Stimulated activated effector memory CD8-positive, alpha-beta T cell treated with anti-CD3 and anti-CD28 coated beads, Interleukin-12 subunit alpha, Interleukin-12 subunit beta, amount 100 ng/mL, for 72 hours (primary cell): ENCODE results near the gene ZNF787.

Source experiments
- ATAC-seq: fragments of 150-1000 bp; cut with Tn5 transposase; 2 replicates; pipeline ENCODE4 v1.10.0; 2021
- DNase-seq, 2 donors: peaks; one replicate each; pipeline ENCODE4 v3.0.0; 2021 to 2022; ENCODE audit warnings: low spot score in 2 of 2
- H3K27ac Mint-ChIP-seq: one replicate; pipeline ENCODE4 v1.8.0; 2022; ENCODE audit warnings: mild to moderate bottlenecking, mixed read lengths
- H3K36me3 Mint-ChIP-seq: one replicate; pipeline ENCODE4 v1.8.0; 2022; ENCODE audit warnings: mild to moderate bottlenecking, mixed read lengths
- H3K4me1 Mint-ChIP-seq: one replicate; pipeline ENCODE4 v1.8.0; 2022; ENCODE audit warnings: mixed read lengths
- H3K4me3 Mint-ChIP-seq: one replicate; pipeline ENCODE4 v1.8.0; 2022; ENCODE audit warnings: mild to moderate bottlenecking, mixed read lengths
- H3K9me3 Mint-ChIP-seq: one replicate; pipeline ENCODE4 v1.8.0; 2022; ENCODE audit warnings: mixed read lengths

ZNF787 gene

DNA sequence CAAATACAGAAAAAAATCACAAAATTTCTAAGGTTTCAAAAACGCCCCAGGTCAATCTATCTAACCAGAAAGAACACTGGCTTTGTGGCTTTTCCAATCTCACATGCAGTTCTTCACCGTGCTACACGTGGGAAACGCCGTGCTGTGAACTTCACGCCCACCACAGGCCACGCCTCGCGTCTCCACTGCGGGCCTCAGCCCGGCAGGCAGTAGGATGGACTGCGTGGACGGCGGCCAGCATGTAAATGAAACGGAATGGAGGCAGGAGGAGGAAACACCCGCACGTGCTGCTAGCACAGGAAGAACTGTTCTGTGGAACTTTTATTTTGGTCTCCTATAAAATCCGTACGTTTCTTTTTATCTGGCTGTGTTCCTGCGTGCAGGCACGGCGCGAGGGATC, 23.8 kb downstream of the ZNF787 start:
- DNase-seq (no peak), ATAC-seq (no peak)
- no peak overlapping the region for H3K4me3 Mint-ChIP-seq
- H3K36me3 Mint-ChIP-seq: peaks cover 57% of the 10 kb centered on the region
- H3K27ac Mint-ChIP-seq: no peak overlapping the region
- no peaks in the 10 kb centered on the region for H3K9me3 Mint-ChIP-seq
- peaks cover 15% of the 10 kb centered on the region for H3K4me1 Mint-ChIP-seq

DNA sequence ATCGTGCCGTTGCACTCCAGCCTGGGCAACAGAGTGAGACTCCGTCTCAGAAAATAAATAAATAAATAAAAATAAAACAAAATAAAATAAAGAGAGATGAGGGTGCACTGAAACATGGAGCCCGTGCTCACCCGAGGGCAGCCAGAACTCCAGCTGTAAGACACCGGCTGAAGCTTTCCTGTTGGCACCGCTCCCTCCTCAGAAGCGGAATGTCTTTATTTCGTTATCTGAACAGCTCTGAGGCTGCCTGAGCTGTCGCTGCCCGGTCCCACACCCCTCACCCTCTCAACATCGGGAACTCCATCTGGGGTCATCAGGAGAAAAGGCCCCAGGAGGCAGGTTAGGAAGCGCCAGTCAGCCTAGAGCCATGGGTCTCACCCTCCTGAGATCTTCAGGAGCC, 24.4 kb downstream of the ZNF787 start:
- H3K4me3 Mint-ChIP-seq: no peak overlapping the region
- DNase-seq (no peak), ATAC-seq (no peak)
- peaks cover 53% of the 10 kb centered on the region for H3K36me3 Mint-ChIP-seq
- H3K4me1 Mint-ChIP-seq: peaks cover 17% of the 10 kb centered on the region
- H3K27ac Mint-ChIP-seq: no peak overlapping the region
- no peaks in the 10 kb centered on the region for H3K9me3 Mint-ChIP-seq

DNA sequence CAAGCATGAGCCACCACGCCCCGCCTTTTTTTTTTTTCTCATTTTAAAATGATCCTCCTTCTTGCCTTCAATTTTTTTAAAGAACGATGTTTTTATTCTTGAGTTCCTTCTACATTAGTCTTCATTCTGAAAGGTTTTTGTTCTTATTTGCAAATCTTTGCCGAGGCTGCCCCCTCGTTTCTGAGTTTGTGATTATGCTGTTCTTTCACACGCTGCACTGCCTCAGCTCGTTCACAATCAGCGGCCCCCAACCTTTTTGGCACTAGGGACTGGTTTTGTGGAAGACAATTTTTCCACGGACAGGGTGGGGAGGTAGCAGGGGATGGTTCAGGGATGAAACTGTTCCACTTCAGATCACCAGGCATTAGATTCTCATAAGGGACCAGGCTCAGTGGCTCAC, 26.6 kb downstream of the ZNF787 start:
- Mint-ChIP-seq H3K9me3 (no peaks in the 10 kb centered on the region), H3K4me1 (peaks cover 25% of the 10 kb centered on the region), H3K4me3 (no peak overlapping the region), H3K36me3 (peaks cover 53% of the 10 kb centered on the region), H3K27ac (no peak overlapping the region)
- DNase-seq (no peak), ATAC-seq (no peak)

DNA sequence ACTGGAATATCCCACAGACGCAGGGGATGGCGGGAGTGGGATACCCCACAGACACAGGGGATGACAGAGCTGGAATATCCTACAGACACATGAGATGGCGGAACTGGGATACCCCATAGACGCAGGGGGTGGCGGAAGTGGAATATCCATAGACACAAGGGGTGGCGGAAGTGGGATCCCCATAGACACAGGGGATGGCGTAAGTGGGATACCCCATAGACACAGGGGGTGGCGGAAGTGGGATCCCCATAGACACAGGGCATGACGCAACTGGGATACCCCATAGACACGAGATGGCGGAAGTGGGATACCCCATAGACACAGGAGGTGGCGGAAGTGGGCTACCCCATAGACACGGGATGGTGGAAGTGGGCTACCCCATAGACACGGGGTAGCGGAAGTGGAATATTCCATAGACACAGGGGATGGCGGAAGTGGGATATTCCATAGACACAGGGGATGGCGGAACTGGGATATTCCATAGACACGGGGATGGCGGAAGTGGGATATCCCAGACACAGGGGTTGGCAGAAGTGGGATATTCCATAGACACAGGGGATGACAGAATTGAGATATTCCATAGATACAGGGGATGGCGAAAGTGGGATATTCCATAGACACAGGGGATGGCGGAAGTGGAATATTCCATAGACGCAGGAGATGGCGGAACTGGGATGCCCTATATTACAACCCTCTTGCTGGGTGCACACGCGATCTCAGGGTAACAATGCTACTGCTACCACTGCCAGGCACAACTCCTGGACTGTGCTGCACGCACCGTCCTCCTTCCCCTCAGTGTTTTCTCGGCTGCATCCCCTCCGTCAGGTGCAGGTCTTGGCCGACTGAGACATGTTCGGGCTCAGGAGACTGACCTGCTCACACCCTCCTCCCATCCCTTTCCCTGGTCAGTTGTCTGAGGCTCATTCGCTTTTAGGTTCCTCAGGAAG, 28.1 kb downstream of the ZNF787 start:
- Mint-ChIP-seq H3K36me3 (peaks cover 56% of the 10 kb centered on the region), H3K27ac (peak overlapping the region; percentile 51), H3K9me3 (no peaks in the 10 kb centered on the region), H3K4me3 (no peak overlapping the region), H3K4me1 (peaks cover 25% of the 10 kb centered on the region)
- ATAC-seq (no peak), DNase-seq (no peak)

DNA sequence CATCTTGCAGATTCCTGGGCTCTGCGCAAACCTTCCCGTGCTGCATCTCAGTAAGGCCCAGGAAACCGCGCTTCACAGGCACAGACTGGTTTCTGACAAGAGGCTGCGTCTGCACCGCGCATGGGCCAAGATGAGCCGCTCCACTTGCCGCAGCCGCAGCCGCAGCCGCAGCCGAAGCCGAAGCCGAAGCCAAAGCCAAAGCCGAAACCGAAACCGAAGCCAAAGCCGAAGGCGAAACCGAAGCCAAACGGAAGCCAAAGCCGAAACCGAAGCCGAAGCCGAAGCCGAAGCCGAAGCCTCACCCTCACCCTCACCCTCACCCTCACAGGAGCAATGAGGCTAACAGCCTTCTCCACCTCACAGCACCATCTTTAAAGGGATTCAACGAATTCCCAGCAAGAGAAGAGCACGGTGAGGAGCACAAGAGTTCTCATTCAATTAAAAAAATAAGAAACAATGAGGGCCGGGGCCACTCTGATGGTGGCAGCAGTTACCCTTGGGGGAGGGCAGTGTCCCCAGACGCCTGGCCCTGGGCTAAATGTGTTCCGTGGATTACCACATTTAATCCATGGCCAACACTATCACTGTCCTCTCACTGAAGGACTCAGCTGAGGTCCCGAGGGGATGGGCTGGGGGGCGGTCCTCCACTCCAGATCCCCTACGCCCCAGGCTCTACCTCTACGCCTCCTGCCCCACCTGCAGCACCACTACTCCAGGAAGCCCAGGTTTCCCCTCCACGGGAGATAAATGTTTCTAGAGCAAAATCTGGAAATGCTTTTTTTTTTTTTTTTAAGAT, 29.1 kb downstream of the ZNF787 start:
- peaks cover 50% of the 10 kb centered on the region for H3K36me3 Mint-ChIP-seq
- H3K4me1 Mint-ChIP-seq: peaks cover 25% of the 10 kb centered on the region
- peak overlapping the region; percentile 51 for H3K27ac Mint-ChIP-seq
- H3K4me3 Mint-ChIP-seq: no peak overlapping the region
- DNase-seq (no peak), ATAC-seq (no peak)
- H3K9me3 Mint-ChIP-seq: no peaks in the 10 kb centered on the region

DNA sequence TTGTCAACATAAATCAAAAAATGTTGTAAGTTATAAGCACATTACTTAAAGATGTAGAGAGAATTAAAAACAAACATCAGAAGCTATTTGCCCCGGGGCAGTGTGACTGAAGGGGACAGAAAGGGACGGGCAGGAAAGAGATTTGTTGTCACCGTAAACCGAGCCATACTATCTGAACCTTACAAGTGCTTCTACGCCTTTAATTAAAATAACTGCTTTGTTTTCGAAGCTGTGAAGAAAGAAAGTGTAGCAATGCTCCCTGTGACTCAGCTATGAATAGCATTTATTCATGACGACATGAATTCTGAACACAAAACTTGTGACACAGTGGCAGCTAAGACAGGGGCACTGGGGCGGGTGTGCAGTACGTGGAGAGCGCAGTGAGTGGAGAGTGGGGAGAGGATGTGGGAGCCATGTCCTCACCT, 30.0 kb downstream of the ZNF787 start:
- no peaks in the 10 kb centered on the region for H3K9me3 Mint-ChIP-seq
- H3K4me1 Mint-ChIP-seq: peaks cover 25% of the 10 kb centered on the region
- H3K27ac Mint-ChIP-seq: no peak overlapping the region
- no peak overlapping the region for H3K4me3 Mint-ChIP-seq
- ATAC-seq (no peak), DNase-seq (no peak)
- peaks cover 47% of the 10 kb centered on the region for H3K36me3 Mint-ChIP-seq

DNA sequence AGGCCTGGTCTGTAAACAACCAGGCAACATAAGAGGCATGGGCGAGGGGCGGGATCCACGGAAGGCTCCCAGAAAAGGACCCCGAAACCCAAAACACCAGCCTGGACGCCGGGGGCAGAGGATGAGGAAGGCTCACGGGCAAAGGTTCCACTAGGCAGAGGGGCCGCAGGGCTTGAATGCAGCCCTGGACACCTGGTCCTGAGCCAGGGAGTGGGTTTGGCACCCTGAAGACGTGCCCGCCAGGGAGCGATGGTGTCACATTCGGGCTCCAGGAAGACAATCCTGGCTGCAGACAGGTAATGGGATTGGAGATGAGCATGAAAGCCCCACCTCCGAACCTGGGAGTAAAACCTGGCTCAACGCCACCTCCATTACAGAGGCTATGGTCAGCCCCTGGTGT, 31.8 kb downstream of the ZNF787 start:
- peaks cover 25% of the 10 kb centered on the region for H3K4me1 Mint-ChIP-seq
- H3K9me3 Mint-ChIP-seq: no peaks in the 10 kb centered on the region

DNA sequence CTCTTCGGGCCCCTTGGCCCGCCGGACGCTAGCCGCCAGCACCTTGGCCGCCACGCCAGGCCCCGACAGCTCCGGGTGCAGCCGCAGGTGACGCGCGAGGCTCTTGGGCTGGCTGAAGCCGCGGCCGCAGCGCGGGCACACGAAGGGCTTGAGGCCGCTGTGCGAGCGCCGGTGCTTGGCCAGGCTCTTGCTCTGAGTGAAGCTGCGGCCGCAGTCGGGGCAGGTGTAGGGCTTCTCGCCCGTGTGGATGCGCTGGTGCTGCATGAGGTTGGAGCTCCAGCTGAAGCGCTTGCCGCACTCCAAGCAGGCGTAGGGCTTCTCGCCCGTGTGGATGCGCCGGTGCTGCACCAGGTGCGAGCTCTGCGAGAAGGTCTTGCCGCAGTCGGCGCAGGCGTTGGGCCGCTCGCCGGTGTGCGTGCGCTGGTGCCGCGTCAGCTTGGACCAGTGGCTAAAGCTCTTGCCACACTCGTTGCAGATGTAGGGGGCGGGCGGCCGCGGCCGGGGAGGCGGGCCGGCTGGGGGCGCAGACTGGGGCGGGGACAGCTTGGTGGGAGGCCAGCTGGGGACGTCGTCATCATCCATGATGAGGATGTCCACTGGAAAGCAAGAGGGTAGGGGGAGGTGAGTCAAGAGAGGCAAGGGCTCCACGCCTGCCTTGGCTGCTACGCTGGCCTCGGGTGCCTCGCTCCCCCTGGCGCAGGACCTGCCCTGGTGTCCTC, 32.4 kb downstream of the ZNF787 start:
- Mint-ChIP-seq H3K27ac (no peak overlapping the region), H3K4me1 (peaks cover 24% of the 10 kb centered on the region), H3K9me3 (no peaks in the 10 kb centered on the region), H3K4me3 (no peak overlapping the region), H3K36me3 (peaks cover 29% of the 10 kb centered on the region)
- no peak for DNase-seq
- no peak for ATAC-seq

More for the DNA sequence above, 31.8 kb downstream of the ZNF787 start:
- no peak overlapping the region for H3K27ac Mint-ChIP-seq
- no peak for ATAC-seq
- no peak overlapping the region for H3K4me3 Mint-ChIP-seq
- no peak for DNase-seq
- H3K36me3 Mint-ChIP-seq: peaks cover 35% of the 10 kb centered on the region

DNA sequence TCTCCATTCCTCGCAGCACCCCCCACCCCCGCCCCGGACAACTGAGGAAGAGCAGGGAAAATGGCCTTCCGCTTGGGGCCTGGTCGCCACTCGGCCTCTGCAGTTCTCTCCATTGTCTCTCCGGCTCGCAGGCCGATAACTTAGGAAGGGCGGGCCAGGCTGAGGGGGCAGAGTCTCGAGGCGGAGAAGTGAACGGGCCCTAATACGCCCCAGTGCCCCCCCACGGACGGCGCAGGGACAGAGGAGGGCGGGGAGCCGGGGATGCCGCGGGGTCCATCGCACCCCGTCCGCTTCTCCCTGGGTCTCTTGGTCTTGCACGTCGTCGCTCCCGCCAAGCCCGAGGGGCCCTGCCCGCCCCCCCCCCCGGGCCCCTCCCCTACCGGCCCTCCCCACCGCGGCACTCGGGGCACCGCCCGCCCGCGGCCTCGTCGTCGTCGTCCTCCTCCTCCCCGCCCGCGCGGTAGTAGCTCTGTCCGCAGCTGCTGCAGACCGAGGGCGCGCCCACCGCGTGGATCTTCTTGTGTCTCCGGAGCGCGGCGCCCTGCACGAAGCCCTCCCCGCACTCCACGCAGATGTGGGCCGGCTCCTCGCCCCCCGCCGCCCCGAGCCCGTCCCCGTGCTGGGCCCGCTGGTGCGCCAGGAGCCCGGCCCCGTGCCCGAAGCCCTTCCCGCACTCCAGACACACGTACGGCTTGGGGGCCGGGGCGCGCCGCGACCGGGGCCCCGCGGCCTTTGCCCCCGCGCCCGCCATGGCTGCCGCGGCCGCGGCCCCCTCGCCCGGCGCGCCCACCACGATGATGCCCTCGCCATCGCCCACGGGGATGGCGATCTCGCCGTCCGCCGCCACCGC, 33.2 kb downstream of the ZNF787 start:
- Mint-ChIP-seq H3K27ac (no peak overlapping the region), H3K36me3 (peaks cover 28% of the 10 kb centered on the region), H3K9me3 (no peaks in the 10 kb centered on the region), H3K4me3 (no peak overlapping the region), H3K4me1 (peaks cover 16% of the 10 kb centered on the region)
- DNase-seq (no peak), ATAC-seq (no peak)

DNA sequence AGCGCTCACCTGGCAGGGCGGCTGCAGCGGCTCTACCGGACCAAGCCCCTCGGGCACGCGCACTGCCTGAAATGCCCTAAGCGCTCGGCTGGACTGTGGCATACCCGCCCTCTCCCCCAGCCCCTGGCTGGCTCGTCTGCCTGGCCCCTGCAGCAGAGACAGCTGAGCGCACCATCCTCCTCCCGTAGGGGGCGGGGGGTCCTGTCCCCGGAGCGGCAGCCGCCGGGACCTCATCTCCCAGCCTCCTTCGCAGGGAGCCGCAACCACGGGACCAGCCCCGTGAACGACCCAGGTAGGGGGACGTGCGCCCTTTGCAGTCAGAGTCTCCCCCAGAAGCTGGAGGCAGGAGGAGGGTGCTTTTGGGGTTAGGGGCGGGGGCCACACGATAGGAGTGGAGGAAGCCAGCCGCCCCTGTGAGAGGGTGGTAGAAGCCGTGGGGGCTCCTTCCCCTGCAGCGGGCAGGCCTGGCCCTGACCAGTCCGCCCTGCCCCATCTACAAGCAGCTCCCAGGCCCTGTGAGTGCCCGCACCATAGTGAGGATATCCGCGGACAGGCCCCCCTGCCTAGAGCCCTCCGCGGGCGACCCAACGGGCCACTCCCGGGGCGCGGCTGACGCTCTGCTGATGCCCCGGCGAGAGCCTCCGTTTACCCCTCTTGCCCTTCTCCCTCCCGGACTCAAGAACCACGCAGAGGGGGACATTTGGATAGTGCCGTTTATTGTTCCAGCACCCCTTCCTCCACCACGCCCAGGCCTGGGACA, 34.2 kb downstream of the ZNF787 start:
- peaks cover 8% of the 10 kb centered on the region for H3K4me1 Mint-ChIP-seq

DNA sequence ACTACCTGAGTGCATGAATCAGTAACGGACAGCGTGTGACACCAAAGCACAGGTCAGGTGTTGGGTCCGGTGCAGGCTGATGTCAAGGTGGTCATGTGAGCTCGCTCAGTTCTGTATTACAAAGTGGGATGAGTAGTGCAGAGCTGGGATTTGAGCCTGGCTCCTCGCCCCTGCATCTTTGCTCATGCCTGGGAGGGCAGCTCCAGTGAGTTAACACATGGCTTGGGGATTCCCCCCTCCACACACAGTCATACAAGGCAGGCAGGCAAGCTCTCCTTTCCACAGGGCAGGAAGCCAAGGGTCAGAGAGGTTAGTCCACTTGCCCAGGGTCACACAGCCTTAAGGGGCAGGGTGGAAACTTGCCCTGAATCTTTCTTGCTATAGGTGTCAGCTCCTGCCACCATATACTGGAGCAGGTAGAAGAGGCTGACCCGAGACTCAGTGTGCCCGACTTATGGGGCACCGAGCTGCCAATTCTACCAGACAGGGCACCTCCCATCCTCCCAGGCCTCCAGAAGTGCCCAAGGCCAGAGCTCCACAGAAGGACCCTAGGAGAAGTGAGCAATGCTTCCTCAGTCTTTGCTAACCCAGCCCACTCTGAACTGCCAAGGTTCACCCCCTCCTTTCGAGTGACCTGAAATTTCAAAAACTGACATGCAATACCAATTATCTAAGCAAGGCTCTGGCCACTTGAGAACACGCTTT, 35.4 kb downstream of the ZNF787 start:
- Mint-ChIP-seq H3K9me3 (no peaks in the 10 kb centered on the region), H3K4me3 (no peak overlapping the region), H3K27ac (peak overlapping the region; percentile 67), H3K36me3 (peaks cover 25% of the 10 kb centered on the region), H3K4me1 (peaks cover 10% of the 10 kb centered on the region)
- DNase-seq (no peak), ATAC-seq (peak; percentile 49)

More for the DNA sequence above, 34.2 kb downstream of the ZNF787 start:
- DNase-seq: no peak
- ATAC-seq: no peak
- H3K9me3 Mint-ChIP-seq: no peaks in the 10 kb centered on the region
- H3K27ac Mint-ChIP-seq: peak overlapping the region; percentile 67
- peaks cover 20% of the 10 kb centered on the region for H3K36me3 Mint-ChIP-seq
- no peak overlapping the region for H3K4me3 Mint-ChIP-seq

DNA sequence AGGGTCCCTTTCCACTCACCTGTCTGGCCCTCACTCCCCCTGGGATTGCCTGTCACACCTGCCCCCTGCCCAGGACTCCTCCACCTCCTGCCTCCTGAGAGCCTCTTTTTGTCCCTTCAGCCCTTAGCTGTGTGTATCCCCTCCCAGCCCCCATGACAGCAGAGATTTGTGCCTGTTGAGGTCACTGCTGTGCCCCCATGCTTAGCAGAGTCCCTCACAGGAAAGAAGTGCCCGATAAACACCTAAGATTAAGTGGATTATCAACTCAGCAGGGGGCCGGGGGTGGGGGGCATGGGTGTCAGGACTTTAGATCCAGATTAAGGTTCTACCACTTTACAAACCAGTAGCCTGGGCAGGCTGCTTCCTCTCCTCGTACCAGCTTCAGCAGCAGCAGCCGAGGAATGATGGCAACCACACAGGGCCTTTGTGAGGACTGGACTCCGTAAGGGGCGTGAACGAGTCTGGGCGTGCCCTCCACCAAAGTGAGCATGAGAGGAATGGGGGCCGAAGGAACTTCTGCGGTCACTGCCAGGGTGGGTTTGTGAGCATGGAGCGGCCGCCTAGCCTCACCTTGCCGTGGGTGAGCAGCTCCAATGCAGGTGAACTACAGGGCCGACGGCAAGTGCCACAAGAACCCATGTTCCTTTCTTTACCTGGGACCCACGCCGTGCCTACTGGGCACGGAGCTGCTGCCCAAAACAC, 36.1 kb downstream of the ZNF787 start:
- Mint-ChIP-seq H3K27ac (no peak overlapping the region), H3K9me3 (no peaks in the 10 kb centered on the region), H3K36me3 (peaks cover 19% of the 10 kb centered on the region), H3K4me1 (peaks cover 12% of the 10 kb centered on the region), H3K4me3 (no peak overlapping the region)
- no peak for DNase-seq
- no peak for ATAC-seq

DNA sequence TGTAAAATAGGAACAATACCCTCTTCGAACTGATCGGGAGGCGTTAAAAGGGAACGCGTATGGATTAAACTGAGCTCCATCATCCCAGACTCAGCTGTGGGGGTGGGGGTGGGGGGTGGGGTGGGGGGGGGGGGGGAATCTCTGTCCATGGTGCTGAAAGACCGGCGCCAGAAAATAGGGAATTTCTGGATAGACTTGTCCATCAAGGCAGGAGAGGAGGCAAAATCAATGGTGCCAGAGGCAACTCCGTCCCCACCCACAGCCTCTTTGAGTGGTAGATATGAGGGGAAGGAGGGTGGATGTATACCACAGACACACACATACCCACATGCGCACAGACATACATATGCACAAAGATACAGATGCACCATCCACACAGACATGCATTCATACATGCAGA, 37.4 kb downstream of the ZNF787 start:
- no peak for ATAC-seq
- peaks cover 11% of the 10 kb centered on the region for H3K36me3 Mint-ChIP-seq
- no peak overlapping the region for H3K4me3 Mint-ChIP-seq
- no peak for DNase-seq
- no peak overlapping the region for H3K27ac Mint-ChIP-seq
- H3K4me1 Mint-ChIP-seq: peaks cover 12% of the 10 kb centered on the region
- H3K9me3 Mint-ChIP-seq: no peaks in the 10 kb centered on the region
